Sciatic nerve (tissue), 2 donors: ENCODE data around the gene GGA3. TPM values are rescaled to one million over a fixed set of nuclear protein-coding genes. Genes with fewer than 3 reads are reported as not detected.
A peak's percentile ranks its signal among the peaks of the same experiment; 100 is the strongest.
"Not testable (repeated sequence)": the region's sequence is repeated elsewhere in the genome, so short reads cannot be mapped to it uniquely, and the experiment has no call there.

Experiments used
- ATAC-seq: fragments of 200-7000 bp; cut with Tn5 transposase; one replicate; pipeline ENCODE4 v1.9.1; 2020; ENCODE audit warnings: mild to moderate bottlenecking, moderate library complexity
- DNase-seq: peaks from one replicate; pipeline ENCODE4 v3.0.0-alpha.2; 2020; ENCODE audit warnings: low spot score
- intact Hi-C: fragments of 100-400 bp; cut with DNase I; formaldehyde crosslinking; loops from one replicate; pipeline ENCODE4 v1.14.2; 2022
- total RNA-seq: library from RNA; stranded (reverse); fragmentation: NEBNext Ultra II Directional; extraction: Animal tissue kit (Norgen Biotek cat#: 25700); gene quantifications from one replicate; pipeline ENCODE4 v1.2.1, GENCODE V29; 2021
- donor health status: DM: no; HTN: no; CAD: no.
- donor health status: DM: no; HTN: no; CAD: no.

GGA3 gene
- total RNA-seq, 1 donor from 2014 or later, result 75.0 TPM

DNA sequence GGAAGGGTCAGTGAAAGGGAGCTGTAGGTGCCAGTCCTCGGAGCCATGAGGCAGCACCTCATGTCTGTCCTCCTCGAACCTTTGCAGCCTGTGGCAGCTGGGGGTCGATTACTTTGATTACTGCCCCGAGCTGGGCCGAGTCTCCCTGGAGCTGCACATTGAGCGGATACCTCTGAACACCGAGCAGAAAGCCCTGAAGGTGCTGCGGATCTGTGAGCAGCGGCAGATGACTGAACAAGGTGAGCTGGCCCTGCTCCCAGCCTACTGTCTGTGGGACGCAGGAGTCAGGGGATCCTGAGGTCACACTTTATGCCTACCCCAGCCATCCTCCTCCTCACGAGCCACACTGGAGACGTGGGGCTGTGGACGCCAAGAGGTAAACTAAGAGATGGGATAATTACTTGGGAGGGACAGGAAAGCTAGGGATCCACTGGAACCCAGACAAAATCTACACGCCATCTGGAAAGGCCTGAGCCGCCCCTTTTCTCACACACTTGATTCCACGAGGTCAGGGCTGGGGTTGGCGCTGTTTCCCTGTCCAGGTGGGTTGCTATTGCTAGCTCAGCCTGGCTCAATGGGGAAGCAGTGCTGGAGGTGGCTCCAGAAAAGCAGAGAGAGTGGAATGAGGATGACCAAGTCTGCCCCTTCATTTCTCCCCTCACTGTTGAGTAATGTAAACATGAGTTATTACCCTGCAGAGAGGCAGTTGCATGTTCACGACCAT lies 29.5 kb downstream of the GGA3 start:
- intact Hi-C loops, result no loop called here
- no peak for DNase-seq
- ATAC-seq, result no peak

DNA sequence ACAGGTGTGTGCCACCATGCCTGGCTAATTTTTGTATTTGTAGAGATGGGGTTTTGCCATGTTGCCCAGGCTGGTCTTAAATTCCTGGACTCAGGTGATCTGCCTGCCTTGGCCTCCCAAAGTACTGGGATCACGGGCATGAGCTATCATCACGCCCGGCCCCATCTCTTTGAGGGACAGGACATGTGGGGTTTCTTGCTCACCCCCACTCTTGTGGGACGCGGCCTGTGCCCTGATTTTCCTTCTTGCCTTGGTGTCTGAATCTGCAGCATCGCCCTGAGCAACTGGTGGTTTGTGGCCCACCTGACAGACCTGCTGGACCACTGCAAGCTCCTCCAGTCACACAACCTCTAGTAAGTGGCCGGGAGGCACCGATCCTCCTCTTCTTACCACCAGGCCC lies 30.3 kb downstream of the GGA3 start:
- DNase-seq (no peak), ATAC-seq (no peak)
- intact Hi-C loops, result no loop called here

DNA sequence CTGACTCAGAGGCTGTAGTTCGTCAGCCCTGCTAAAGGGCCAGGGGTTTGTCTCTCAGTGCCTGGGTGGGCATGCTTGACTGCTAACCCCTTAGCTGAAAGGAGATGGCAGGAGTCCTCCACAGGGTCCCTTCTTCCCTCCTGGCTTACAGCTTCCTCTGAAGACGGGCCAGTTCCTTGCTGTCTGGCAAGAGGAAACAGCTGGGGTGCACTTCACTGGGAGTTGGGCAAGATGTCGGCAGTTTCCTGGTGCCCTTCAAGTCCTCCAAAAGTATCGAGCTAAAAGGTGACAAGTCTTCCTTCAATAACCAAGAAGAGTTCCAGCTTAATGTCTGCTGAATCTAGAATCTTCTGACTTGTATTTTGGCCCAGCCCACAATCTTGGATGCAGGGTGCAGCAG lies 32.6 kb downstream of the GGA3 start:
- intact Hi-C loops, result no loop called here
- DNase-seq (no peak), ATAC-seq (peak; percentile 31)

DNA sequence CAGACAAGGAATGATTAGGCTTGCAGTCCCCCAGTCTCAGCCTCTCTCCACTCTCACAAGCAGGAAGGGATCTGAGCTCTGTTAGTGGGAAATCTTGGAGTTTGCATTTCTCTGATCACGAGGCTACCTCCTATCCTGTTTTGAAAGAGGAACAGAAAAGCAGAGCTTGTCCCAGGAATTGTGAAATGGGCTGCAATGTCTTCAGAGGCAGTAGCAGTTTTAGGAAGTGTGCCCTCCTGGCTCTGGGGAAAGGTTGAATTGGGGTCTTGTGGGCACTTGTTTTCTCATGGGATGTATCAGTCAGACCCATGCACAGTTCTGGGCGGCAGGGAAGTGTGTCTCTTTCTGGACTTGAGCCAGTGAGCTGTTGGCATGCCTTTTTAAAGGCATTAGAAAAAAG lies 33.1 kb downstream of the GGA3 start:
- intact Hi-C loops, result no loop called here
- DNase-seq, result no peak
- ATAC-seq, result peak; percentile 55

DNA sequence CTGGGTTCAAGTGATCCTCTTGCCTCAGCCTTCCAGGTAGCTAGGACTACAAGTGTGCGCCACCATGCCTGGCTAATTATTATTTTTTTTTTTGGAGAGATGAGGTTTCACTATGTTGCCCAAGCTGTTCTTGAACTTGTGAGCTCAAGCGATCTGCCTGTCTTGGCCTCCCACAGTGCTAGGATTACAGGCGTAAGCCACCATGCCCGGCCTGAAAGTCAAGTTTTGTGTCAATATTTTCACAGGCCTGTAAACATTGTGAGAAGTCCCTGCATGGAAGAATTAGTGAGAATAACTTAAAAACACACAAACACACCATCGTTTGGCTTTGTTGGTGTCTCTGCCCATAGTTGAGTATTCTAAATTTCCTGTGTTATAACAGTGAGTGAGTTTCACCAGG lies 33.7 kb downstream of the GGA3 start:
- DNase-seq, result no peak
- intact Hi-C loops, result no loop called here

DNA sequence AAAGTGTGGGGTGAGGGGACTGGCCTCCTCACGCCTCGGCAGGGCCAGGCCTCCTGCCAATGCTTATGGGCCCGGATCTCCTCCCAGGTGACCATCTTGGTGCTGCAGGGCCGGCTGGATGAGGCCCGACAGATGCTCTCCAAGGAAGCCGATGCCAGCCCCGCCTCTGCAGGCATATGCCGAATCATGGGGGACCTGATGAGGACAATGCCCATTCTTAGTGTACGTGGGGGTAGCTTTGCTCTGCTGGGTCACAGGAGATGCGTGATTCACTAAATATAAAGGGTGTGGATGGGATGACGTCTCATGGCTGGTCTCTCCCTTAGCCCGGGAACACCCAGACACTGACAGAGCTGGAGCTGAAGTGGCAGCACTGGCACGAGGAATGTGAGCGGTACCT lies 36.4 kb downstream of the GGA3 start:
- DNase-seq (no peak), ATAC-seq (no peak)
- intact Hi-C loops, result no loop called here

More for the DNA sequence above, 33.7 kb downstream of the GGA3 start:
- ATAC-seq, result no peak

DNA sequence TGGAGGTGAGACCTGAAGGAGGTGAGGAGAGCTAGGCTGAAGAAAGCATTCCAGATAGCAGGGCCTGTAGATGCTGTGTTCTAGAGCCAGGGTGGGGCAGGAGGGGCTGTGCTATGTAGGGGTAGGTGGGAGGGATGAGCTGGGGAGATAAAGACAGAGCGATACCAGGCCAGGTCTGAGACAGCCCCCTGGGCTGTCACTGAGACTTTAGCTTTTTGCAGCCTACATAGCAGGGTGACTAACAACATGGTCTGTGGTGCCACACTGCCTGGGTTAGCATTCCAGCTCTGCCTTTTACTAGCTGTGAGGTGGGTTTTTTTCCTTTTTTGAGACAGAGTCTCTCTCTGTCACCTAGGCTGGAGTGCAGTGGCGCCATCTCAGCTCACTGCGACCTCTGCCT lies 41.6 kb downstream of the GGA3 start:
- intact Hi-C loops, result no loop called here
- ATAC-seq, result no peak
- no peak for DNase-seq

DNA sequence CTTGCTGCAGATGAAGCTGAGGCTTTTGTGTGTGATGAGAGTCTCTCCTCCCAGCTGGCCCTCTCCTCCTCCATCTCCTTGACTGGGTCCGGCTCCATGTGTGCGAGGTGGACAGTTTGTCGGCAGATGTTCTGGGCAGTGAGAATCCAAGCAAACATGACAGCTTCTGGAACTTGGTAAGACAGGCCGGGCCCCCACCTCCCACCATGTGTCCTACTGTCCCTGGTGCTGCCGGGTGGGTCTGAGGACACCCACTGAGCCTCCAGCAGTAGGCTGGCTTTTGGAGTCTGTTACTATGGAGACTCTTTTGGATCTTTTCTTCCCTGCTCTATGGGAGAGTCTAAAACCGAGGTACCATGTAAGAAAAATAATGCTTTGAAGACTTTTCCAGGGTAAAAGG lies 43.3 kb downstream of the GGA3 start:
- DNase-seq (no peak), ATAC-seq (no peak)
- intact Hi-C loops, result no loop called here

DNA sequence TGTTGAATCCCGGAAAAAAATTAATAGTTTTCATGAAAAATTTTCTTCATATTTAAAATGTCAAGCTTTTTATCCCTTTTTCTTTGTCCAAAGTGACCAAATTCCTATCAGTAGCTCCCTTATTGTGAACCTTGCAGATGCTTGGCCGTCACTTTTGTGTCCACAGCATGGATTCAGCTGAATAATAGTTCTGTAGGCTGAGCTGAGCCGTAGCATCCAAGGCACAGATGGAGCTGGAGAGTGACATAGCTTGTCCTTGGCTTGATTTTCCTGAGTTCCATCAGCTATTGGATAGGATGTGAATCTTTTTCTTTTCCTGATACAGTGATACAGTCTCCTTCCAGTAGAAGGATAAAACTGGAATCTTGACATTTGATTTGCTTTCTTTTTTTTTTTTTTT lies 52.3 kb downstream of the GGA3 start:
- no peak for DNase-seq
- intact Hi-C loops, result no loop called here
- ATAC-seq, result no peak

DNA sequence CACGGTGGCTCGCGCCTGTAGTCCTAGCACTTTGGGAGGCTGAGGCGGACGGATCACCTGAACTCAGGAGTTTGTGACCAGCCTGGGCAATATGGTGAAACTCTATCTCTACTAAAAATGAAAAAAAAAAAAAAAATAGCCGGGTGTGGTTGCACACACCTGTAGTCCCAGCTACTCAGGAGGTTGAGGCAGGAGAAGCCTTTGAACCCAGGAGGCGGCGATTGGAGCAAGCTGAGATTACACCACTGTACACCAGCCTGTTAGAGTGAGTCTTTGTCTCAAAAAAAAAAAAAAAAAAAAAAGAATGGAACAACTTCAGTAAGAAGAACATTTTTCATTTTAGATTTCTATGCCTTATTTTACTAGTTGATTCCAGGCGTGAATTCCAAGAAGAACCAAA lies 53.2 kb downstream of the GGA3 start:
- intact Hi-C loops, result no loop called here
- DNase-seq, result no peak
- ATAC-seq, result no peak

DNA sequence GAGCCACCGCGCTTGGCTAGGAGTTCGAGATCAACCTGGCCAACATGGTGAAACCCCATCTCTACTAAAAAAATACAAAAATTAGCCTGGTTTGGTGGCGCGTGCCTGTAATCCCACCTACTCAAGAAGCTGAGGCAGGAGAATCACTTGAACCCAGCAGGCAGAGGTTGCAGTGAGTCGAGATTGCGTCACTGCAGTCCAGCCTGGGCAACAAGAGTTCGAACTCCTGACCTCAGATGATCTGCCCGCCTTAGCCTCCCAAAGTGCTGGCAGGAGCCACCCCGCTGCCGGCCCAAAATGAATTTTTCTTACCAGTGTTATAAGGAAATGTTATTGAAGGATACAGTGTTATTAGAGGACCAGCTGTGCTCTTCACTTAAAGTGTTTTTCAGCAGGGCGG lies 53.6 kb downstream of the GGA3 start:
- intact Hi-C loops, result no loop called here
- DNase-seq (no peak), ATAC-seq (no peak)

DNA sequence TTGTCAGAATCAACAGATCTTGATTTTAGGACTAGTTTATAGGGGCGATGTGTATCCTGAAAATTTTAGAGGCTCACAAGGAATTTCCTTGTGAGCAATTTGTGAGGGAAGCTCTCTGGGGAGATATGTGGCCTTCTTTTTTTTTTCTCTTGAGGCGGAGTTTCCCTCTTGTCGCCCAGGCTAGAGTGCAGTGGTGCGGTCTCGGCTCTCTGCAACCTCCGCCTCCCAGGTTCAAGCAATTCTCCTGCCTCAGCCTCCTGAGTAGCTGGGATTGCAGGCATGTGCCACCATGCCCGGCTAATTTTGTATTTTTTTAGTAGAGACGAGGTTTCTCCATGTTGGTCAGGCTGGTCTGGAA lies 54.4 kb downstream of the GGA3 start:
- DNase-seq, ATAC-seq, intact Hi-C loops: not testable (repeated sequence)

DNA sequence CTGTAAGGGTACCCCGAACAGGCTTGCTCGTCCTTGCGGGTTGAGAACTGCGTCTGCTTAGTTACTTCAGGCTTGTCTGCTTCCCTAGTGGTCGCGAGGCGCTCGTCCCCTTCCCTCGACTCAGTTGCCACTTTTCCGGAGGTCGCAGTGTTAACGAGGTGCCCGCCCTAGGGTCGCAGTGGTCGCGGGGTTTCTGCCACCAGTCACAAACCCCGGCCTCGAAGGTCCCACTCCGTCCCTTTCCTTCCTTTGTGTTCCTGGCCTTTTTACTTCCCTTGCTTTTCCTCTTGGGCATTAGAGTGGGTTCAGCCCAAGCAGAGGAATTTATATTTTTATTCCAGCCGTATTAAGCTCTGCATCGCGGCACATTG lies 55.6 kb downstream of the GGA3 start:
- ATAC-seq (no peak), DNase-seq (no peak)
- intact Hi-C loops, result no loop called here

DNA sequence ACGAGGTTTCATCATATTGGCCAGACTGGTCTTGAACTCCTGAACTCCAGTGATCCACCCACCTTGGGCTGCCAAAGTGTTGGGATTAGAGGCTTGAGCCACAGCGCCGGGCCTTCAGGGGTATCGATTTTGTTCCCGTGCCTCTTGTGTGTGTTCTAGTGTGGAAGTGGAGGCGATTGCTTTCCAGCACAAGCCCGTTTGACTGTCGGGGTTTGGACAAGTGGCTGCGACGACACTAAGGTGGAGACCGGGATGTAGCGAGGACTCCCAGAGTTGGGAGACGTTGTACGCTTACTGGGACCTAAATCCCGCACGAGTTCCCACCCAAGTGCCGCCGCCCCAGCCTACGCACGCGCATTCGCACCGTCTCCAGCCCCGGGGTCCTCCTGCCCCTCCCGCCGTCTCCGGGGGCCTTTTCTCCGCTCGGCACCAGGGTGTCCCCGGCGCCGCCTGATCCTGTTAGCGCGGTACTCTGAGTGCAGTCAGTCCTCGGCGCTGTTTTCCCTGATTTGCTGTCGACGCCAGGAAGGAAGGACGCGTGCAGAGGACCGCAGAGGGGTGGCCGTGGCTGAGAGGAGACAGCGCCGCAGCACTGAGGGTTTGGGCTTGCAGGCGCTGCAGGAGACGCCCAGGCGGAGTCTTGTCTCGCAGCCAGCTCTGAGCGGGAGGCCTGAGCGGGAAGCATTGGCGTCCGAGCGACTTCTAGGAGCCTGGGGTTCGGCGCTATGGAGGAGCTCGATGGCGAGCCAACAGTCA lies 56.2 kb downstream of the GGA3 start, which contains the start of gene NUP85:
NUP85 (plus strand) TSS at position 643 of the 756 bp plus-strand sequence; CDS start at position 726, 83 bp downstream.
- DNase-seq, result peak; percentile 95
- intact Hi-C loops, result no loop called here
- peak; percentile 97 for ATAC-seq

DNA sequence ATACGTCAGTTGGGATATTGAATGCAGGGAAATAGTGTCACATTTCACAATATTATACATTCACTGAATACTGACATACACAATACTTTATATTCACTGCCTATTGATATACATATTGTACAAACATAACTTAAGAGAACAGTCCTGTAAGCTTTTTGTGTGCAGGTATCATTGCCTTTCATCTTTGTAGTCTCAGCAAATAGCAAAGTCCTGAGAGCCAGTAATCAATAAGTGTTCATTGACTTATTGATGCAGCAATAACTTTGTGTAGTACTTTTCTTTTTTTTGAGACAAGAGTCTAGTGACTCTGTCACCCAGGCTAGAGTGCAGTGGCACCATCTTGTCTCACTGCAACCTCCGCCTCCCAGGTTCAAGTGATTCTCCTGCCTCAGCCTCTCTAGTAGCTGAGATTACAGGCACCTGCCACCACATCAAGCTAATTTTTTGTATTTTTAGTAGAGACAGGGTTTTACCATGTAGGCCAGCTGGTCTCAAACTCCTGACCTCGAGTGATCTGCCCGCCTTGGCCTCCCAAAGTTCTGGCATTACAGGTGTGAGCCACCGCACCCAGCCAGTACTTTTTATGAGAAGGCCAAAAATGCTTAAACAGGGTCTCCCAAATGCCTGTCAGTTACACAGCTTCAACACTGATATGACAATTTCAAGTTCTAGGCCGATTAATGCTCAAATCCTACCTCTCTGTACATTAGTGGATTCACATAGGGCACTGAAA lies 61.4 kb downstream of the GGA3 start:
- ATAC-seq, result no peak
- no peak for DNase-seq
- intact Hi-C loops, result no loop called here

DNA sequence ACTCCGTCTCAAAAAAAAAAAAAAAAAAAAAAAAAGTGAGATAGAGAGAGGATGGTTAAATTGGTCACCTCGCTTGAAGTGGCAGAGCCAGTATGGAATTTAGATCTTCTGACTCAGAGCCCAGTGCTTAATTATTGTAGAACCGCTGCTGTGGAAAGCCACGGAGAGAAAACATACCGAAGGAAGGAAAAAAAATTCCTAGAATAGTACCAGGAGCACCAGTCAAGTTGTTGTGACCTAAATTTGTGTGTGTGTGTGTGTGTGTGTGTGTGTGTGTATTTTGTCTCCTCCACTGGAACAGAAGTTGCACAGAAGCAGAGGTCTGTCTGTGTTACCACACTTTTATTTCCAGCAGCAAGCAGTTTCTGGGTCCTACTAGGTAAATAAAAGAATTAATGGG lies 66.5 kb downstream of the GGA3 start:
- ATAC-seq (no peak), DNase-seq (no peak)
- intact Hi-C loops, result no loop called here

DNA sequence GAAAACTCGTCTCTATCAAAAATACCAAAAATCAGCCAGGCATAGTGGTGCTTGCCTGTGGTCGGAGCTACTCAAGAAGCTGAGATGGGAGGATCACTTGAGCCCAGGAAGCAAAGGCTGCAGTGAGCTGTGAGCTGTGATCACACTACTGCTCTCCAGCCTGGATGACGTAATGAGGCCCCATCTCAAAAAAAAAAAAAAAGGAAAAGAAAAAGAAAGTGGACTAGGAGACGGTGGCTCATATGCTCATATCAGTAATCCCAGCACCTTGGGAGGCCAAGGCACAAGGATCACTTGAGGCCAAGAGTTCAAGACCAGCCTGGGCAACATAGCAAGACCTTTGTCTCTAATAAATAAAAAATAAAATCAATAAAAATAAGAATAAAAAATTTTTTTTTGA lies 69.8 kb downstream of the GGA3 start:
- DNase-seq, result peak; percentile 27
- ATAC-seq, result no peak
- intact Hi-C loops, result no loop called here

DNA sequence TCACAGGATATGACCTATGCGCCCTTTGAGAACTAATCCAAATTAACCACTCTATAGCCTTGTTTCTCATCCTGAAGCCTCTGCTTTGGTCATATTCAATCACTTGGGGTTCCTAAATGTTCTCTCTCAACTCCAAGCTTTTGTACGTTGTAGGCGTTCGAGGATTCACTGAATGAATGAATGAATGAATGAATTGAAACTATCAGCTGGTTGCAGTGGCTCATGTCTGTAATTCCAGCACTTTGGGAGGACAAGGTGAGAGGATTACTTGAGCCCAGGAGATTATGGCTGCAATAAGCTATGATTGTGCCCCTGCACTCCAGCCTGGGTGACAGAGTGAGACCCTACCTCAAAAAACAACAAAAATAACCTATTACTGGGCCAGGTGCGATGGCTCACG lies 72.8 kb downstream of the GGA3 start:
- intact Hi-C loops, result no loop called here
- ATAC-seq, result no peak
- no peak for DNase-seq
